ENCODE results near the gene NOTO.

NOTO gene

DNA sequence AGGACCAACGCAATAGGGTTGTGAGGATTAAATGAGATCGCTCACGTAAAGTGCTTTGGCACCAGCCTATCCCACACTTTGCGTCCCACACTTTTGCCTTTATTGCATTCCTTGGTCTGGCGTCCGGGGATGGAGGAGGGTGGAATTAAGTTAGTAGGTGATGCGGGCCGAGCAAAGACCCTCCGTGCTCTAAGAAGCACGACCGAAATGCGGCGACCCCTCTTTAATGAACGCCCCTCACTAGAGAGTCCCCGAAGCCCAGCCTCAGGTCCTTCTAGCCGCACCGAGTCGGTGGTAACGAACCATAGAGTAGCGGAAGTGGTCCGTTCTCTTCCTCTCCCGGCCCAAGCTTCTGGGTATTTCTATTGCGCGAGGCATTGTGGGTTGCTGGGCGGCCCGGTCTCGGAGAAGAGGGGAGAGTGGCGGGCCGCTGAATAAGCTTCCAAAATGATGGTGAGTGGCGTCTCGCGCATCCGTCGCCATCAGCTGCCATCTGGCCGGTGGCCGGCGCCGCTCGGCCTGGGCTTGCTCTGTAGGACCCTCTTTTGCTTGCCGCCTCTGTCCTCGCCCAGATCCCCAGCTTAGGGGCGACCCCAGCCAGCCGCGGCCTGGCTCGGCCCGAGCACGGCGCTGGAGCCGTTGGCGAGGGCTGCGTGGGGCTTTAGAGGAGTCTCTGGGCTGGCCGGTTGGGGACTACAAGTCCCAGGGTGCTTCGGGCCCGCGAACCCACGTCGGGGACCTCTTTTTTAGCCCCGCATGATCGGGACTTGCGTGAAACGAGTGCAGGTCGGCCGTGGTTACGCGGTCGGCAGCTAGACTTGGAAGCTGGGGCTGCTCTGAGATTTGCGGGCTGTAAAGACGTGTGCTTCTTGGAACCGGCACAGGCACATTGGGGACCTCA, 31.8 kb downstream of the NOTO start, which contains the start of gene CCT7:
Gene CCT7, plus strand, starts transcription at position 377 of the 901 bp plus-strand sequence. Its CDS starts 71 bp downstream, at position 448.
- TF ChIP-seq, protein P1, sequence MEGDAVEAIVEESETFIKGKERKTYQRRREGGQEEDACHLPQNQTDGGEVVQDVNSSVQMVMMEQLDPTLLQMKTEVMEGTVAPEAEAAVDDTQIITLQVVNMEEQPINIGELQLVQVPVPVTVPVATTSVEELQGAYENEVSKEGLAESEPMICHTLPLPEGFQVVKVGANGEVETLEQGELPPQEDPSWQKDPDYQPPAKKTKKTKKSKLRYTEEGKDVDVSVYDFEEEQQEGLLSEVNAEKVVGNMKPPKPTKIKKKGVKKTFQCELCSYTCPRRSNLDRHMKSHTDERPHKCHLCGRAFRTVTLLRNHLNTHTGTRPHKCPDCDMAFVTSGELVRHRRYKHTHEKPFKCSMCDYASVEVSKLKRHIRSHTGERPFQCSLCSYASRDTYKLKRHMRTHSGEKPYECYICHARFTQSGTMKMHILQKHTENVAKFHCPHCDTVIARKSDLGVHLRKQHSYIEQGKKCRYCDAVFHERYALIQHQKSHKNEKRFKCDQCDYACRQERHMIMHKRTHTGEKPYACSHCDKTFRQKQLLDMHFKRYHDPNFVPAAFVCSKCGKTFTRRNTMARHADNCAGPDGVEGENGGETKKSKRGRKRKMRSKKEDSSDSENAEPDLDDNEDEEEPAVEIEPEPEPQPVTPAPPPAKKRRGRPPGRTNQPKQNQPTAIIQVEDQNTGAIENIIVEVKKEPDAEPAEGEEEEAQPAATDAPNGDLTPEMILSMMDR (IDR thresholded peaks at IDR 0.05; ENCODE audit: low read length), result no peak
- no peak for TF ChIP-seq EZH2 (optimal IDR thresholded peaks at IDR 0.05; ENCODE audit: low read depth, low read length)
- Histone ChIP-seq H2AFZ (ENCODE audit: low read length) (peak within 1 kb of the TSS; percentile 99), H3K9ac (ENCODE audit: low read length) (peak within 1 kb of the TSS; percentile 85), H3K4me1 (ENCODE audit: low read length) (peaks cover 16% of the 10 kb centered on the region), H4K20me1 (ENCODE audit: insufficient read depth, low read length) (peaks cover 36% of the 10 kb centered on the region), H3K4me2 (ENCODE audit: low read depth, low read length) (peak within 1 kb of the TSS; percentile 99), H3K79me2 (ENCODE audit: low read length) (peaks cover 57% of the 10 kb centered on the region), H3F3A (ENCODE audit: insufficient read depth, low read length) (peaks cover 9% of the 10 kb centered on the region; the same call in 1 of the 2 replicates), H3K27ac (ENCODE audit: low read length) (peak within 1 kb of the TSS; percentile 68; the same call in 1 of the 2 replicates), H3K36me3 (replicated peaks; ENCODE audit: insufficient read depth, low read length) (peaks cover 4% of the 10 kb centered on the region; the same call in 1 of the 2 replicates), H3K9me2 (replicated peaks; ENCODE audit: insufficient read depth, low read length) (no peaks in the 10 kb centered on the region), H3K4me3 (ENCODE audit: low read length) (peak within 1 kb of the TSS; percentile 79), H3K27me3 (replicated peaks; ENCODE audit: insufficient read depth, low read length) (no peaks in the 10 kb centered on the region), H3K9me3 (replicated peaks; ENCODE audit: insufficient read depth, low read length) (no peaks in the 10 kb centered on the region)
- peak; percentile 91 for DNase-seq

DNA sequence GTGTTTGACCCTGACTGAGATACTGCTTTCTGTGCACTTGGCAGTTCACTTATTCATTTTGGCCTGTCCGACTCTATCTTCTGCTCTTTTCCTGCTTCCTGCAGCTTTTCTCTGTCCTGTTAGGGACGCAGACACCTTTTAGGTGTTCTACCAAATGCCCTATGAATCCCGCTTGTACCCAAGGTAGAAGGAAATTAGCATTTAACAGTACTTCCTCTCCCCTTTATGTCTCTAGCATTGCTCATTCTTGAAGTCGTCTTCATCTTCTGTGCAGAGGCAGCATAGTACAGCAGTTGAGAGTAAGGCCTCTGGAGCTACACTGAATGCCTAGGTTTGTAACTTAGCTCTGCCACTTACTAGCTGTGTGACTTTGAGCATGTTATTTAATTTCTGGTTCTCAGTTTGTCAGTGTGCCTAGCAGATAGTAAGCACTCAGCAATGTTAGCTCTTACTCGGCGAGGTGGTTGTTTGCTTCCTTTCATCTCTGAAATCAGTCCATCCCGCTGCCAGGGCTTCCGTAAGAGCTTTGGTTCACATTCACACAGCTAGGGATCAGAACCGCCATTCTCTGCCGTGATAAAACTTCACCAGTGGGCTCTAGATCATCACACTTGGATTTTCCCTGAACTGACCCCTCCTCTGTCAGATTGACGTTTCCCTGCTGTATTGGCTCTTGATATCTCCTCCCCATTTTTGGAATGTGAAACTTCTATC, 33.1 kb downstream of the NOTO start:
- Histone ChIP-seq H4K20me1 (ENCODE audit: insufficient read depth, low read length) (peaks cover 38% of the 10 kb centered on the region), H3K27ac (ENCODE audit: low read length) (no peak overlapping the region)

DNA sequence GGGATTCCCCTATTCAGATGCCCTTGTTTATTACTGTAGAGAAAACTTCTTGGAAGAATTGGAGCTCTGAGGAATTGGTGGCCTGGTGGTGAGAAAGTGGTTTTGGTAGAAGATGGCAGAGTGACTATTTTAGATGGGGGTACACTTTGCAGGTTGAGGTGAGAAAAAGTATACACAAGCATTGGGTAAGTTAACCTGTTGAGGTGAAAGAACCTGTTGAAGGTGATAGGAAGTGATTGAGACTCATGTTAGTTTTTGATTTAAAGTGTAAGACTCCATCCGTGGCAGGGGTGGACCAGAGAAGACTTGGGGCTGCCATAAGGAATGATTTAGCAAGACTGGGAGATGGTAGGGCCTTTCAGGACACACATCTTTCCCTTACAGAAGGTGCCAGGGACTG, 34.8 kb downstream of the NOTO start:
- Histone ChIP-seq H4K20me1 (ENCODE audit: insufficient read depth, low read length) (peaks cover 38% of the 10 kb centered on the region), H3K27ac (ENCODE audit: low read length) (no peak overlapping the region), H3K4me3 (ENCODE audit: low read length) (no peak overlapping the region), H3K4me2 (ENCODE audit: low read depth, low read length) (no peak overlapping the region), H2AFZ (ENCODE audit: low read length) (no peak overlapping the region), H3K9ac (ENCODE audit: low read length) (no peak overlapping the region), H3K27me3 (replicated peaks; ENCODE audit: insufficient read depth, low read length) (no peaks in the 10 kb centered on the region), H3K9me2 (replicated peaks; ENCODE audit: insufficient read depth, low read length) (no peaks in the 10 kb centered on the region), H3K79me2 (ENCODE audit: low read length) (peaks cover 84% of the 10 kb centered on the region), H3F3A (ENCODE audit: insufficient read depth, low read length) (peaks cover 9% of the 10 kb centered on the region; the same call in 1 of the 2 replicates), H3K36me3 (replicated peaks; ENCODE audit: insufficient read depth, low read length) (peaks cover 14% of the 10 kb centered on the region; the same call in 1 of the 2 replicates), H3K4me1 (ENCODE audit: low read length) (peaks cover 16% of the 10 kb centered on the region), H3K9me3 (replicated peaks; ENCODE audit: insufficient read depth, low read length) (no peaks in the 10 kb centered on the region)
- TF ChIP-seq EZH2phosphoT487 (IDR thresholded peaks at IDR 0.05; ENCODE audit: low read length) (no peak), EZH2 (optimal IDR thresholded peaks at IDR 0.05; ENCODE audit: low read depth, low read length) (no peak)
- TF ChIP-seq, protein P1 (IDR thresholded peaks at IDR 0.05; ENCODE audit: low read length), result no peak
- DNase-seq, result no peak

More for the DNA sequence above, 33.1 kb downstream of the NOTO start:
- Histone ChIP-seq H3K9me2 (replicated peaks; ENCODE audit: insufficient read depth, low read length) (no peaks in the 10 kb centered on the region), H3K4me2 (ENCODE audit: low read depth, low read length) (peak overlapping the region; percentile 96), H3K9ac (ENCODE audit: low read length) (peak overlapping the region; percentile 85), H3F3A (ENCODE audit: insufficient read depth, low read length) (peaks cover 9% of the 10 kb centered on the region; the same call in 1 of the 2 replicates), H3K27me3 (replicated peaks; ENCODE audit: insufficient read depth, low read length) (no peaks in the 10 kb centered on the region), H3K4me3 (ENCODE audit: low read length) (peak overlapping the region; percentile 79), H3K79me2 (ENCODE audit: low read length) (peaks cover 69% of the 10 kb centered on the region), H2AFZ (ENCODE audit: low read length) (no peak overlapping the region), H3K9me3 (replicated peaks; ENCODE audit: insufficient read depth, low read length) (no peaks in the 10 kb centered on the region), H3K36me3 (replicated peaks; ENCODE audit: insufficient read depth, low read length) (peaks cover 9% of the 10 kb centered on the region; the same call in 1 of the 2 replicates), H3K4me1 (ENCODE audit: low read length) (peaks cover 16% of the 10 kb centered on the region)
- TF ChIP-seq EZH2 (optimal IDR thresholded peaks at IDR 0.05; ENCODE audit: low read depth, low read length), result no peak
- TF ChIP-seq, protein P1 (IDR thresholded peaks at IDR 0.05; ENCODE audit: low read length), result no peak
- no peak for TF ChIP-seq EZH2phosphoT487 (IDR thresholded peaks at IDR 0.05; ENCODE audit: low read length)
- DNase-seq, result no peak

Data from MM.1S (cell line).